ENCODE results near the gene PREB.

PREB gene

GRCh38 chr2:27152102-27152795, 17.8 kb upstream of the PREB start:
- no peak for DNase-seq (ENCODE audit: low read depth)

- no peak for DNase-seq (ENCODE audit: low read depth)
Observed at GRCh38 chr2:27150639-27151230, 16.3 kb upstream of the PREB start.

GRCh38 chr2:27149570-27150405, 15.4 kb upstream of the PREB start:
- DNase-seq (ENCODE audit: low read depth), result no peak

GRCh38 chr2:27148801-27149439, 14.5 kb upstream of the PREB start, which contains the start of gene TCF23:
Gene TCF23 (plus strand): TSS chr2:27149004. CDS start chr2:27149134, 130 bp downstream.
- DNase-seq (ENCODE audit: low read depth), result peak; percentile 43

- no peak for DNase-seq (ENCODE audit: low read depth)
Observed at GRCh38 chr2:27147935-27148334, 13.5 kb upstream of the PREB start.

- no peak for DNase-seq (ENCODE audit: low read depth)
Observed at GRCh38 chr2:27145682-27146081, 11.2 kb upstream of the PREB start.

GRCh38 chr2:27143285-27143684, 8.8 kb upstream of the PREB start:
- no peak for DNase-seq (ENCODE audit: low read depth)

GRCh38 chr2:27139310-27139709, 4.9 kb upstream of the PREB start, which contains the start of gene PRR30:
Gene PRR30 (minus strand): TSS chr2:27139410. CDS start chr2:27138329, 1,081 bp downstream.
- DNase-seq (ENCODE audit: low read depth), result no peak

GRCh38 chr2:27138111-27138510, 3.7 kb upstream of the PREB start:
- no peak for DNase-seq (ENCODE audit: low read depth)

- no peak for DNase-seq (ENCODE audit: low read depth)
Observed at GRCh38 chr2:27137322-27137935, 3.0 kb upstream of the PREB start.

- DNase-seq (ENCODE audit: low read depth), result no peak
Observed at GRCh38 chr2:27136751-27137150, 2.3 kb upstream of the PREB start.

- no peak for DNase-seq (ENCODE audit: low read depth)
Observed at GRCh38 chr2:27135478-27135955, 1.1 kb upstream of the PREB start.

- DNase-seq (ENCODE audit: low read depth), result no peak
Observed at GRCh38 chr2:27134781-27135477, 493 bp upstream of the PREB start.

GRCh38 chr2:27133195-27133875, 1.1 kb downstream of the PREB start:
- no peak for DNase-seq (ENCODE audit: low read depth)

GRCh38 chr2:27131429-27131828, 3.0 kb downstream of the PREB start:
- no peak for DNase-seq (ENCODE audit: low read depth)

GRCh38 chr2:27130396-27130795, 4.0 kb downstream of the PREB start:
- no peak for DNase-seq (ENCODE audit: low read depth)

- no peak for DNase-seq (ENCODE audit: low read depth)
Observed at GRCh38 chr2:27128668-27129571, 5.5 kb downstream of the PREB start.

- DNase-seq (ENCODE audit: low read depth), result no peak
Observed at GRCh38 chr2:27127883-27128667, 6.4 kb downstream of the PREB start.

- no peak for DNase-seq (ENCODE audit: low read depth)
Observed at GRCh38 chr2:27126252-27126710, 8.2 kb downstream of the PREB start.
